Measurements from ENCODE around the gene SNRPD2.

DNA sequence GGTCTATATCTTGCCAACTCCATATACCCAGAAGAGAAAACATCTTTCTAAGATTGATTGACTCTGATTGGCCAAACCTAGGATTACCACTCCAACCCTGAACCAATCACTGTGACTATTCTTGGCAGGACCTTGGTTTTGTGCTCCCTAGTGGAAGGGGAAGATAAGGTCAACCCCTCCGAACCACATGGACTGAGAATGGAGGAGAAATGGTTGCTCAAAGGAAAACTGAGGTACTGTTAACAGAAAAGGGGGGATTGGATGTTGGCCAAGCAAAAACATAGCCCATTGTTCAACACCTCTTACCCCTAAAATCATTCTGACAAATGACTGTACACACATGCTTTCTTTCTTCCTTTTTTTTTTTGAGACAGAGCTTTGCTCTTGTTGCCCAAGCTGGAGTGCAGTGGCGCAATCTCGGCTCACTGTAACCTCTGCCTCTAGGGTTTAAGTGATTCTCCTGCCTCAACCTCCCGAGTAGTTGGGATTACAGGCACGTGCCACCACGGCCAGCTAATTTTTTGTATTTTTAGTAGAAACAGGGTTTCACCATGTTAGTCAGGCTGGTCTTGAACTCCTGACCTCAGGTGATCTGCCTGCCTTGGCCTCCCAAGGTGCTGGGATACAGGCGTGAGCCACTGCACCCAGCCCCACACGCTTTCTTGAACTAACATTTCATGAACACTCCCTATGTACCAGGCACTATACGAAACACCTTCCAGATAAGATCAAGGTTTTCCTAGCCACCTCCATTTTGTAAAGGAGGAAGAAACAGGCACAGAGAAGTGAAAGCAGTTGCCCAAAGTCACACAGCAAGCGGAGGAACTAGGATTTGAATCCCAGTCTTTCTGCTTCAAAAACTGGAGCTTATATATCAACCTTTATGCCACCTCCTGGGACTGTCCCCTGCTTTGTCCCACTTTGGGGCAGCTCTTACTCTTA, 48.0 kb upstream of the SNRPD2 start:
- no peak for TF ChIP-seq POLR2A (IDR thresholded peaks at IDR 0.05)
- TF ChIP-seq, protein P1, sequence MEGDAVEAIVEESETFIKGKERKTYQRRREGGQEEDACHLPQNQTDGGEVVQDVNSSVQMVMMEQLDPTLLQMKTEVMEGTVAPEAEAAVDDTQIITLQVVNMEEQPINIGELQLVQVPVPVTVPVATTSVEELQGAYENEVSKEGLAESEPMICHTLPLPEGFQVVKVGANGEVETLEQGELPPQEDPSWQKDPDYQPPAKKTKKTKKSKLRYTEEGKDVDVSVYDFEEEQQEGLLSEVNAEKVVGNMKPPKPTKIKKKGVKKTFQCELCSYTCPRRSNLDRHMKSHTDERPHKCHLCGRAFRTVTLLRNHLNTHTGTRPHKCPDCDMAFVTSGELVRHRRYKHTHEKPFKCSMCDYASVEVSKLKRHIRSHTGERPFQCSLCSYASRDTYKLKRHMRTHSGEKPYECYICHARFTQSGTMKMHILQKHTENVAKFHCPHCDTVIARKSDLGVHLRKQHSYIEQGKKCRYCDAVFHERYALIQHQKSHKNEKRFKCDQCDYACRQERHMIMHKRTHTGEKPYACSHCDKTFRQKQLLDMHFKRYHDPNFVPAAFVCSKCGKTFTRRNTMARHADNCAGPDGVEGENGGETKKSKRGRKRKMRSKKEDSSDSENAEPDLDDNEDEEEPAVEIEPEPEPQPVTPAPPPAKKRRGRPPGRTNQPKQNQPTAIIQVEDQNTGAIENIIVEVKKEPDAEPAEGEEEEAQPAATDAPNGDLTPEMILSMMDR (IDR thresholded peaks at IDR 0.05): no peak
- no peak for TF ChIP-seq POLR2AphosphoS5 (IDR thresholded peaks at IDR 0.05; ENCODE audit: insufficient read depth in 1 of 2, low read depth in 1 of 2)

Measured in vagina (tissue), 2 donors.